WTC11 (cell line): Measurements from ENCODE around the gene EIF2S3. TPM values are rescaled to one million over a fixed set of nuclear protein-coding genes. Genes with fewer than 3 reads are reported as not detected.

Source experiments
- ATAC-seq: fragments of 200-7000 bp; cut with Tn5 transposase; 2 replicates; pipeline ENCODE4 v1.10.0; 2021; ENCODE audit warnings: mild to moderate bottlenecking, moderate library complexity
- CTCF ChIA-PET: fragments of 300-600 bp; sonication (Branson Sonifier 250); formaldehyde crosslinking; loops from one replicate; lab custom pipeline; 2021; ENCODE audit warnings: antibody characterized with exemption; lab: Charles Lee
- POLR2A ChIA-PET: fragments of 350-600 bp; sonication (Branson Sonifier 250); formaldehyde crosslinking; loops from one replicate; lab custom pipeline; 2021; ENCODE audit warnings: antibody characterized with exemption; lab: Charles Lee
- DNase-seq: peaks from one replicate; pipeline ENCODE4 v3.0.0; 2021; ENCODE audit warnings: low spot score
- H3K27ac Mint-ChIP-seq: 2 replicates; pipeline ENCODE4 v1.8.0; 2021; ENCODE audit warnings: mixed read lengths
- H3K27me3 Mint-ChIP-seq: 2 replicates; pipeline ENCODE4 v1.8.0; 2021; ENCODE audit warnings: low read depth, mild to moderate bottlenecking, moderate library complexity, mixed read lengths
- H3K36me3 Mint-ChIP-seq: 2 replicates; pipeline ENCODE4 v1.8.0; 2021; ENCODE audit warnings: mixed read lengths
- H3K4me1 Mint-ChIP-seq: 2 replicates; pipeline ENCODE4 v1.8.0; 2022; ENCODE audit warnings: mixed read lengths
- H3K4me3 Mint-ChIP-seq: 2 replicates; pipeline ENCODE4 v1.8.0; 2021; ENCODE audit warnings: mild to moderate bottlenecking, moderate library complexity, mixed read lengths
- H3K9me3 Mint-ChIP-seq: 2 replicates; pipeline ENCODE4 v1.8.0; 2021; ENCODE audit warnings: mixed read lengths
- EMX1 ChIP-seq: fragments of 250-450 bp; sonication (Bioruptor Pico); IDR thresholded peaks from 2 replicates; pipeline ENCODE4 v1.8.0; 2021; ENCODE audit warnings: mild to moderate bottlenecking
- GTF2I ChIP-seq: fragments of 250-450 bp; sonication (Bioruptor Pico); conservative IDR thresholded peaks from 2 replicates; pipeline ENCODE4 v1.4.0; 2021; ENCODE audit warnings: mild to moderate bottlenecking
- HMGA2 ChIP-seq: fragments of 250-450 bp; sonication (Bioruptor Pico); IDR thresholded peaks from 2 replicates; pipeline ENCODE4 v1.4.0; 2021; ENCODE audit warnings: mild to moderate bottlenecking, moderate library complexity
- KAT7 ChIP-seq: sonication (generic); formaldehyde crosslinking; IDR thresholded peaks from 2 replicates; pipeline ENCODE4 v1.8.1; 2023; ENCODE audit warnings: missing genetic modification reagents, mild to moderate bottlenecking, borderline replicate concordance
- NFYB ChIP-seq: sonication (generic); formaldehyde crosslinking; conservative IDR thresholded peaks from 2 replicates; pipeline ENCODE4 v1.8.0; 2022; ENCODE audit warnings: low read depth, missing genetic modification reagents
- NR1H2 ChIP-seq: sonication (generic); formaldehyde crosslinking; IDR thresholded peaks from 2 replicates; pipeline ENCODE4 v1.9.0; 2021; ENCODE audit warnings: mild to moderate bottlenecking, moderate library complexity, missing genetic modification reagents
- TEAD1 ChIP-seq: sonication (generic); formaldehyde crosslinking; IDR thresholded peaks from 2 replicates; pipeline ENCODE4 v1.8.0; 2022; ENCODE audit warnings: mild to moderate bottlenecking, missing genetic modification reagents
- ZNF232 ChIP-seq: sonication (generic); formaldehyde crosslinking; IDR thresholded peaks from 2 replicates; pipeline ENCODE4 v1.8.0; 2022; ENCODE audit warnings: mild to moderate bottlenecking, missing genetic modification reagents
- ZNF317 ChIP-seq: sonication (generic); formaldehyde crosslinking; IDR thresholded peaks from 2 replicates; pipeline ENCODE4 v1.8.1; 2023; ENCODE audit warnings: low read depth, mild to moderate bottlenecking, moderate library complexity, missing genetic modification reagents, borderline replicate concordance
- total RNA-seq: library from RNA; stranded (reverse); gene quantifications from 3 replicates; pipeline ENCODE4 v1.2.3, GENCODE V29; 2021
- TF ChIP-seq, protein P1 (sequence below): fragments of 250-450 bp; sonication (Bioruptor Pico); IDR thresholded peaks from 2 replicates; pipeline ENCODE4 v1.9.0; 2021; ENCODE audit warnings: mild to moderate bottlenecking, borderline replicate concordance
- TF ChIP-seq, protein P2 (sequence below): fragments of 250-450 bp; sonication (Bioruptor Pico); IDR thresholded peaks from 2 replicates; pipeline ENCODE4 v1.9.0; 2021; ENCODE audit warnings: moderate library complexity, mild to moderate bottlenecking, inconsistent platforms, borderline replicate concordance
- TF ChIP-seq, protein P3 (sequence below): fragments of 200-600 bp; IDR thresholded peaks from 2 replicates; pipeline ENCODE4 v1.8.0; 2022; ENCODE audit warnings: antibody characterized with exemption
- TF ChIP-seq, protein P4 (sequence below): sonication (generic); formaldehyde crosslinking; IDR thresholded peaks from 2 replicates; pipeline ENCODE4 v1.8.1; 2022; ENCODE audit warnings: mild to moderate bottlenecking, moderate library complexity, missing genetic modification reagents
- TF ChIP-seq, protein P5 (sequence below): sonication (generic); formaldehyde crosslinking; IDR thresholded peaks from 2 replicates; pipeline ENCODE4 v1.8.0; 2022; ENCODE audit warnings: mild to moderate bottlenecking, missing genetic modification reagents
- TF ChIP-seq, protein P6 (sequence below): fragments of 250-450 bp; sonication (Bioruptor Pico); IDR thresholded peaks from 2 replicates; pipeline ENCODE4 v2.1.2; 2022; ENCODE audit warnings: mild to moderate bottlenecking, moderate library complexity
- TF ChIP-seq, protein P7 (sequence below): sonication (generic); formaldehyde crosslinking; IDR thresholded peaks from 2 replicates; pipeline ENCODE4 v1.8.1; 2022; ENCODE audit warnings: missing genetic modification reagents, borderline replicate concordance

Gene EIF2S3
- total RNA-seq, 1 experiment from 2014 or later: 299 TPM

DNA sequence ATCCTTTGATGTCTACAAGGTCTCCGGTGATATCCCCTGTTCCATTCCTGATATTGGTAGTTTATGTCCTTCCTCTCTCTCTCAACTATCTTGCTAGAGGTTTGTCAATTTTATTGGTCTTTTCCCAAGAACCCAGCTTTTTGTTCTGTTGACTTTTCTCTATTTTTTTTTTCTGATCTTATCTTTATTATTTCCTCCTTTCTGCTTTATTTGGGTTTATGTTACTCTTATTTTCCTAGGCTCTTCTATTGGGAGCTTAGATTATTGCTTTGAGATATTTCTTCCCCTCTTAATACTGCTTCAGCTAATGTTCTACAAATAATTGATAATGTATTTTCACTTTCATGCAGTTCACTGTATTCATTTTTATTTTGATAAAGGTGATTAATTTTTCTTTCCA lies 44.2 kb downstream of the EIF2S3 start (continued):
- TF ChIP-seq, protein P1, sequence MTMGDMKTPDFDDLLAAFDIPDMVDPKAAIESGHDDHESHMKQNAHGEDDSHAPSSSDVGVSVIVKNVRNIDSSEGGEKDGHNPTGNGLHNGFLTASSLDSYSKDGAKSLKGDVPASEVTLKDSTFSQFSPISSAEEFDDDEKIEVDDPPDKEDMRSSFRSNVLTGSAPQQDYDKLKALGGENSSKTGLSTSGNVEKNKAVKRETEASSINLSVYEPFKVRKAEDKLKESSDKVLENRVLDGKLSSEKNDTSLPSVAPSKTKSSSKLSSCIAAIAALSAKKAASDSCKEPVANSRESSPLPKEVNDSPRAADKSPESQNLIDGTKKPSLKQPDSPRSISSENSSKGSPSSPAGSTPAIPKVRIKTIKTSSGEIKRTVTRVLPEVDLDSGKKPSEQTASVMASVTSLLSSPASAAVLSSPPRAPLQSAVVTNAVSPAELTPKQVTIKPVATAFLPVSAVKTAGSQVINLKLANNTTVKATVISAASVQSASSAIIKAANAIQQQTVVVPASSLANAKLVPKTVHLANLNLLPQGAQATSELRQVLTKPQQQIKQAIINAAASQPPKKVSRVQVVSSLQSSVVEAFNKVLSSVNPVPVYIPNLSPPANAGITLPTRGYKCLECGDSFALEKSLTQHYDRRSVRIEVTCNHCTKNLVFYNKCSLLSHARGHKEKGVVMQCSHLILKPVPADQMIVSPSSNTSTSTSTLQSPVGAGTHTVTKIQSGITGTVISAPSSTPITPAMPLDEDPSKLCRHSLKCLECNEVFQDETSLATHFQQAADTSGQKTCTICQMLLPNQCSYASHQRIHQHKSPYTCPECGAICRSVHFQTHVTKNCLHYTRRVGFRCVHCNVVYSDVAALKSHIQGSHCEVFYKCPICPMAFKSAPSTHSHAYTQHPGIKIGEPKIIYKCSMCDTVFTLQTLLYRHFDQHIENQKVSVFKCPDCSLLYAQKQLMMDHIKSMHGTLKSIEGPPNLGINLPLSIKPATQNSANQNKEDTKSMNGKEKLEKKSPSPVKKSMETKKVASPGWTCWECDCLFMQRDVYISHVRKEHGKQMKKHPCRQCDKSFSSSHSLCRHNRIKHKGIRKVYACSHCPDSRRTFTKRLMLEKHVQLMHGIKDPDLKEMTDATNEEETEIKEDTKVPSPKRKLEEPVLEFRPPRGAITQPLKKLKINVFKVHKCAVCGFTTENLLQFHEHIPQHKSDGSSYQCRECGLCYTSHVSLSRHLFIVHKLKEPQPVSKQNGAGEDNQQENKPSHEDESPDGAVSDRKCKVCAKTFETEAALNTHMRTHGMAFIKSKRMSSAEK (CRISPR knock-in tag): no peak
- TF ChIP-seq NR1H2 (no peak), KAT7 (no peak), HMGA2 (CRISPR knock-in tag) (no peak), ZNF317 (CRISPR knock-in tag) (no peak), EMX1 (CRISPR knock-in tag) (no peak), NFYB (CRISPR knock-in tag) (no peak)
- TF ChIP-seq, protein P2, sequence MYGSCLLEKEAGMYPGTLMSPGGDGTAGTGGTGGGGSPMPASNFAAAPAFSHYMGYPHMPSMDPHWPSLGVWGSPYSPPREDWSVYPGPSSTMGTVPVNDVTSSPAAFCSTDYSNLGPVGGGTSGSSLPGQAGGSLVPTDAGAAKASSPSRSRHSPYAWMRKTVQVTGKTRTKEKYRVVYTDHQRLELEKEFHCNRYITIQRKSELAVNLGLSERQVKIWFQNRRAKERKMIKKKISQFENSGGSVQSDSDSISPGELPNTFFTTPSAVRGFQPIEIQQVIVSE: no peak
- TF ChIP-seq, protein P3, sequence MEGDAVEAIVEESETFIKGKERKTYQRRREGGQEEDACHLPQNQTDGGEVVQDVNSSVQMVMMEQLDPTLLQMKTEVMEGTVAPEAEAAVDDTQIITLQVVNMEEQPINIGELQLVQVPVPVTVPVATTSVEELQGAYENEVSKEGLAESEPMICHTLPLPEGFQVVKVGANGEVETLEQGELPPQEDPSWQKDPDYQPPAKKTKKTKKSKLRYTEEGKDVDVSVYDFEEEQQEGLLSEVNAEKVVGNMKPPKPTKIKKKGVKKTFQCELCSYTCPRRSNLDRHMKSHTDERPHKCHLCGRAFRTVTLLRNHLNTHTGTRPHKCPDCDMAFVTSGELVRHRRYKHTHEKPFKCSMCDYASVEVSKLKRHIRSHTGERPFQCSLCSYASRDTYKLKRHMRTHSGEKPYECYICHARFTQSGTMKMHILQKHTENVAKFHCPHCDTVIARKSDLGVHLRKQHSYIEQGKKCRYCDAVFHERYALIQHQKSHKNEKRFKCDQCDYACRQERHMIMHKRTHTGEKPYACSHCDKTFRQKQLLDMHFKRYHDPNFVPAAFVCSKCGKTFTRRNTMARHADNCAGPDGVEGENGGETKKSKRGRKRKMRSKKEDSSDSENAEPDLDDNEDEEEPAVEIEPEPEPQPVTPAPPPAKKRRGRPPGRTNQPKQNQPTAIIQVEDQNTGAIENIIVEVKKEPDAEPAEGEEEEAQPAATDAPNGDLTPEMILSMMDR: no peak
- TF ChIP-seq, protein P4, sequence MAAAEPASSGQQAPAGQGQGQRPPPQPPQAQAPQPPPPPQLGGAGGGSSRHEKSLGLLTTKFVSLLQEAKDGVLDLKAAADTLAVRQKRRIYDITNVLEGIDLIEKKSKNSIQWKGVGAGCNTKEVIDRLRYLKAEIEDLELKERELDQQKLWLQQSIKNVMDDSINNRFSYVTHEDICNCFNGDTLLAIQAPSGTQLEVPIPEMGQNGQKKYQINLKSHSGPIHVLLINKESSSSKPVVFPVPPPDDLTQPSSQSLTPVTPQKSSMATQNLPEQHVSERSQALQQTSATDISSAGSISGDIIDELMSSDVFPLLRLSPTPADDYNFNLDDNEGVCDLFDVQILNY (CRISPR knock-in tag): no peak
- TF ChIP-seq, protein P5, sequence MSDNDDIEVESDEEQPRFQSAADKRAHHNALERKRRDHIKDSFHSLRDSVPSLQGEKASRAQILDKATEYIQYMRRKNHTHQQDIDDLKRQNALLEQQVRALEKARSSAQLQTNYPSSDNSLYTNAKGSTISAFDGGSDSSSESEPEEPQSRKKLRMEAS: no peak

DNA sequence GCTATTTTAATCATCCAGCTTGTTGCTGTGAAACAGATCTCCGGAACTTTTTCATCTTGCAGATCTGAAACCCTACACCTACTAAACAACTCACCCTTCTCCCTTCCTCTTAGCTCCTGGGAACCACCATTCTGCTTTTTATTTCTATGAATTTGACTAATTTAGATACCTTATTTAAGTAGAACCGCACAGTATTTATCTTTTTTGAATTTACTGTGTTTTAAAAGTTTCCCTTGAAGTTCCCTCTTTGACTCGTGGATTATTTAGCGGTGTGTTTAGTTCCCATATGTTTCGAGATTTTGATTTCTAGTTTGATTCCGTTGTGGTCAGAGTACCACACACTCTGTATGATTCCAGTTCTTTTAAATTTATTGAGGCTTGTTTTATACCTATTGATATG lies 44.6 kb downstream of the EIF2S3 start:
- ATAC-seq (no peak), DNase-seq (no peak)
- ChIA-PET CTCF (no interaction called here), POLR2A (no interaction called here)
- Mint-ChIP-seq H3K4me1 (peaks cover 11% of the 10 kb centered on the region), H3K27ac (no peak overlapping the region), H3K36me3 (no peaks in the 10 kb centered on the region), H3K4me3 (no peak overlapping the region), H3K9me3 (no peaks in the 10 kb centered on the region), H3K27me3 (no peaks in the 10 kb centered on the region)
- TF ChIP-seq GTF2I: no peak
- no peak for TF ChIP-seq ZNF232 (CRISPR knock-in tag)
- TF ChIP-seq, protein P6, sequence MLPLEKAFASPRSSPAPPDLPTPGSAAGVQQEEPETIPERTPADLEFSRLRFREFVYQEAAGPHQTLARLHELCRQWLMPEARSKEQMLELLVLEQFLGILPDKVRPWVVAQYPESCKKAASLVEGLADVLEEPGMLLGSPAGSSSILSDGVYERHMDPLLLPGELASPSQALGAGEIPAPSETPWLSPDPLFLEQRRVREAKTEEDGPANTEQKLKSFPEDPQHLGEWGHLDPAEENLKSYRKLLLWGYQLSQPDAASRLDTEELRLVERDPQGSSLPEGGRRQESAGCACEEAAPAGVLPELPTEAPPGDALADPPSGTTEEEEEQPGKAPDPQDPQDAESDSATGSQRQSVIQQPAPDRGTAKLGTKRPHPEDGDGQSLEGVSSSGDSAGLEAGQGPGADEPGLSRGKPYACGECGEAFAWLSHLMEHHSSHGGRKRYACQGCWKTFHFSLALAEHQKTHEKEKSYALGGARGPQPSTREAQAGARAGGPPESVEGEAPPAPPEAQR: no peak
- TF ChIP-seq TEAD1 (CRISPR knock-in tag): no peak
- TF ChIP-seq, protein P7, sequence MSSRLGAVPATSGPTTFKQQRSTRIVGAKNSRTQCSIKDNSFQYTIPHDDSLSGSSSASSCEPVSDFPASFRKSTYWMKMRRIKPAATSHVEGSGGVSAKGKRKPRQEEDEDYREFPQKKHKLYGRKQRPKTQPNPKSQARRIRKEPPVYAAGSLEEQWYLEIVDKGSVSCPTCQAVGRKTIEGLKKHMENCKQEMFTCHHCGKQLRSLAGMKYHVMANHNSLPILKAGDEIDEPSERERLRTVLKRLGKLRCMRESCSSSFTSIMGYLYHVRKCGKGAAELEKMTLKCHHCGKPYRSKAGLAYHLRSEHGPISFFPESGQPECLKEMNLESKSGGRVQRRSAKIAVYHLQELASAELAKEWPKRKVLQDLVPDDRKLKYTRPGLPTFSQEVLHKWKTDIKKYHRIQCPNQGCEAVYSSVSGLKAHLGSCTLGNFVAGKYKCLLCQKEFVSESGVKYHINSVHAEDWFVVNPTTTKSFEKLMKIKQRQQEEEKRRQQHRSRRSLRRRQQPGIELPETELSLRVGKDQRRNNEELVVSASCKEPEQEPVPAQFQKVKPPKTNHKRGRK (CRISPR knock-in tag): no peak
